PC-3 (cell line): ENCODE measurements around the gene SMTNL1.

Source experiments
- EZH2phosphoT487 ChIP-seq: fragments of 300-600 bp; sonication (generic); IDR thresholded peaks from 2 replicates; pipeline ENCODE4 v1.6.1; 2018; ENCODE audit warnings: mild to moderate bottlenecking, antibody characterized with exemption, low read length, borderline replicate concordance
- TF ChIP-seq, protein P1 (sequence below): fragments of 300-600 bp; sonication (generic); conservative IDR thresholded peaks from 2 replicates; pipeline ENCODE4 v1.5.1; 2017; ENCODE audit warnings: antibody characterized with exemption, low read depth, mild to moderate bottlenecking, low read length

DNA sequence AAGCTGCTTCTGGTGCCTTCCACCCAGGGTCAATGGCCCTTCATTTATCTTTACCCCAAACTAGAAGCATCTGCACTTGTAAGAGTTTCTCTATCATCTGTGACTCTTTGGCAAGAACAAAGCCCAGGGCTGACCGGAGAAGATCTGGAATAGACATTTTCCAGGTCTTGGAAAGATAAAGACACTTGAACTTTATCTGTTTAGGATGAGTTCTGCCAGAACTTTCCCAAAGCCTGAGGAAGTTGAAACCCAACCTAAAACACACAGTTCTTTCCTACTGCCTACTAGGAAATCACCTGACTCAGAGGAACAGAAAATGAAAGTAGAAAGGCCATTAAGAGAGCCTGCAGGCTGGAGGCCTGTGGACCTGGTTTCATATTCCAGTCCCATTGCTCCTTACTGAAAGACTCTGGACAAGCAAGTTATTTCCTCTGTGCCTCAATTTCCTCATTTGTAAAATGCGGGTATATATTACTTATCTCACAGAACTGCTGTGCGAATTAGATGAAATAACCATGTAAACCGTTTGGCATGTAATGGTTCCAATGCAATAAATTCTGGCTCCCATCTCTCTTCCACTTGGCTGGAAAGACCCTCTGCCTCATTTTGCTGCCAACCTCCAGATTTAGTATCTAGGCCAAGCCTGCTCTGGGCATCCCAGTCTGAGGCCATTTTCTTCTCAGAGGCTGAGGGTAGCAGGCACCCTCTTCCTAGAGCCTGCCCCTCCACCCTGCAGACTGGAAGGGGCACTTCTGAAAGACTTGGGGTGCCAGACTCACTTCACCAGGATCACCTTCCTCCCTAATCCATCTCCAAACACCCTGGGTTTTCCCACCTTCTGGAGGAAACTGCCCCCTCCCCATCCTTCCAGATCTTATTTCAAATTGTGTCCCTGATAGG is 28.9 kb downstream of the SMTNL1 start:
- TF ChIP-seq, protein P1, sequence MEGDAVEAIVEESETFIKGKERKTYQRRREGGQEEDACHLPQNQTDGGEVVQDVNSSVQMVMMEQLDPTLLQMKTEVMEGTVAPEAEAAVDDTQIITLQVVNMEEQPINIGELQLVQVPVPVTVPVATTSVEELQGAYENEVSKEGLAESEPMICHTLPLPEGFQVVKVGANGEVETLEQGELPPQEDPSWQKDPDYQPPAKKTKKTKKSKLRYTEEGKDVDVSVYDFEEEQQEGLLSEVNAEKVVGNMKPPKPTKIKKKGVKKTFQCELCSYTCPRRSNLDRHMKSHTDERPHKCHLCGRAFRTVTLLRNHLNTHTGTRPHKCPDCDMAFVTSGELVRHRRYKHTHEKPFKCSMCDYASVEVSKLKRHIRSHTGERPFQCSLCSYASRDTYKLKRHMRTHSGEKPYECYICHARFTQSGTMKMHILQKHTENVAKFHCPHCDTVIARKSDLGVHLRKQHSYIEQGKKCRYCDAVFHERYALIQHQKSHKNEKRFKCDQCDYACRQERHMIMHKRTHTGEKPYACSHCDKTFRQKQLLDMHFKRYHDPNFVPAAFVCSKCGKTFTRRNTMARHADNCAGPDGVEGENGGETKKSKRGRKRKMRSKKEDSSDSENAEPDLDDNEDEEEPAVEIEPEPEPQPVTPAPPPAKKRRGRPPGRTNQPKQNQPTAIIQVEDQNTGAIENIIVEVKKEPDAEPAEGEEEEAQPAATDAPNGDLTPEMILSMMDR, result no peak
- no peak for TF ChIP-seq EZH2phosphoT487
